Measurements from ENCODE around the gene KRTAP9-3.

DNA sequence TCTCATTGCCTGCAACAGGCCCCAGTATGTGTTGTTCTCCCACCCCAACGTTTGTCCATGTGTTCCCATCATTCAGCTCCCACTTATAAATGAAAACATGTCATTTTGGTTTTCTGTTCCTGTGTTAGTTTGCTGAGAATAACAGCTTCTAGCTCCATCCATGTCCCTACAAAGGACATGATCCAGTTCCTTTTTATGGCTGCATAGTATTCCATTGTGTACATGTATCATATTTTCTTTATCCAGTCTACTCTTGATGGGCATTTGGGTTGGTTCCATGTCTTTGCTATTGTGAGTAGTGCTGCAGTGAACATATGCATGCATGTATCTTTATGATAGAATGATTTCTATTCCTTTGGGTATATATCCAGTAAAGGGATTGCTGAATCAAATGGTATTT is 16.6 kb upstream of the KRTAP9-3 start:
- TF ChIP-seq CTCF (IDR thresholded peaks at IDR 0.05) (no peak), EP300 (IDR thresholded peaks at IDR 0.05) (no peak)
